ENCODE results near the gene TTC9. TPM values are rescaled to one million over a fixed set of nuclear protein-coding genes. Genes with fewer than 3 reads are reported as not detected.

Gene TTC9
- total RNA-seq, 6 donors from 2014 or later, result 3.1 to 8.6 (median 6.2) TPM

- ATAC-seq (ENCODE audit: low FRiP score in 2 of 2) (peak in 1 of 2 donors; percentile 9), DNase-seq (peak; percentile 25 to 88)
- Histone ChIP-seq H3K36me3 (no peaks in the 10 kb centered on the region), H3K9me3 (no peaks in the 10 kb centered on the region), H3K27ac (peak overlapping the region; percentile 57 to 79 (median 64)), H3K4me3 (peak overlapping the region; percentile 69 to 84 (median 78)), H3K4me1 (peaks cover 7 to 32% (median 13%) of the 10 kb centered on the region in 4 donors), H3K27me3 (peaks cover 0 to 12% (median 0%) of the 10 kb centered on the region in 4 donors)
- TF ChIP-seq POLR2A (IDR thresholded peaks at IDR 0.05), result peak in 1 of 4 donors; percentile 22
- no peak for TF ChIP-seq CTCF (IDR thresholded peaks at IDR 0.05)
- WGBS, 2 donors, result 7 to 25% methylated on average over 3 to 27 of the region's 51 CpGs
Measured at GRCh38 chr14:70642303-70643235, 853 bp downstream of the TTC9 start.

- Histone ChIP-seq H3K27me3 (peaks cover 0 to 12% (median 0%) of the 10 kb centered on the region in 4 donors), H3K27ac (no peak overlapping the region), H3K4me1 (peaks cover 7 to 32% (median 13%) of the 10 kb centered on the region in 4 donors), H3K9me3 (no peaks in the 10 kb centered on the region), H3K36me3 (no peaks in the 10 kb centered on the region), H3K4me3 (peak overlapping the region in 1 of 4 donors; percentile 84)
- no peak for DNase-seq
- ATAC-seq (ENCODE audit: low FRiP score in 2 of 2), result no peak
- no peak for TF ChIP-seq POLR2AphosphoS5 (IDR thresholded peaks at IDR 0.05)
- TF ChIP-seq CTCF (IDR thresholded peaks at IDR 0.05), result no peak
- no peak for TF ChIP-seq EP300 (IDR thresholded peaks at IDR 0.05)
- TF ChIP-seq POLR2A (IDR thresholded peaks at IDR 0.05), result no peak
- WGBS, 2 donors, result 59 to 69% methylated on average over 5 of the region's 5 CpGs
Measured at GRCh38 chr14:70643967-70644366, 2.3 kb downstream of the TTC9 start.

- WGBS, 2 donors, result 82 to 89% methylated on average over 6 of the region's 6 CpGs
- Histone ChIP-seq H3K4me1 (peaks cover 3 to 28% (median 13%) of the 10 kb centered on the region in 4 donors), H3K4me3 (no peak overlapping the region), H3K27ac (no peak overlapping the region), H3K36me3 (no peaks in the 10 kb centered on the region), H3K9me3 (no peaks in the 10 kb centered on the region), H3K27me3 (peaks cover 0 to 12% (median 0%) of the 10 kb centered on the region in 4 donors)
- no peak for TF ChIP-seq POLR2AphosphoS5 (IDR thresholded peaks at IDR 0.05)
- TF ChIP-seq CTCF (IDR thresholded peaks at IDR 0.05), result no peak
- TF ChIP-seq POLR2A (IDR thresholded peaks at IDR 0.05), result no peak
- TF ChIP-seq EP300 (IDR thresholded peaks at IDR 0.05), result no peak
- no peak for DNase-seq
- no peak for ATAC-seq (ENCODE audit: low FRiP score in 2 of 2)
Measured at GRCh38 chr14:70645892-70646291, 4.2 kb downstream of the TTC9 start.

GRCh38 chr14:70646705-70647104, 5.0 kb downstream of the TTC9 start:
- no peak for ATAC-seq (ENCODE audit: low FRiP score in 2 of 2)
- H3K4me1 ChIP-seq, result peaks cover 0 to 23% (median 11%) of the 10 kb centered on the region in 4 donors
- TF ChIP-seq POLR2A (IDR thresholded peaks at IDR 0.05) (no peak), CTCF (IDR thresholded peaks at IDR 0.05) (no peak), POLR2AphosphoS5 (IDR thresholded peaks at IDR 0.05) (no peak), EP300 (IDR thresholded peaks at IDR 0.05) (no peak)
- H3K4me3 ChIP-seq, result no peak overlapping the region
- peaks cover 0 to 9% (median 0%) of the 10 kb centered on the region in 4 donors for H3K27me3 ChIP-seq
- H3K27ac ChIP-seq, result no peak overlapping the region
- H3K36me3 ChIP-seq, result no peaks in the 10 kb centered on the region
- 73 to 74% methylated on average over 2 of the region's 2 CpGs for WGBS, 2 donors
- no peaks in the 10 kb centered on the region for H3K9me3 ChIP-seq
- no peak for DNase-seq

All from upper lobe of left lung (tissue), 6 donors.